K562 (cell line): ENCODE measurements around the gene SOX12. TPM values are rescaled to one million over a fixed set of nuclear protein-coding genes. Genes with fewer than 3 reads are reported as not detected.

Experiments used
- ADNP ChIP-seq: fragments of 200-800 bp; sonication (Bioruptor generic); IDR thresholded peaks from 2 replicates; pipeline ENCODE4 v1.6.1; 2016; ENCODE audit warnings: missing genetic modification characterization, missing compliant biosample characterization
- ARID1B ChIP-seq: fragments of 450-650 bp; IDR thresholded peaks from 2 replicates; pipeline ENCODE4 v1.6.1; 2016; ENCODE audit warnings: antibody characterized with exemption, mild to moderate bottlenecking, inconsistent platforms
- ARID2 ChIP-seq: fragments of 450-650 bp; IDR thresholded peaks from 2 replicates; pipeline ENCODE4 v1.6.1; 2017; ENCODE audit warnings: antibody characterized with exemption, mild to moderate bottlenecking
- BRD4 ChIP-seq: fragments of 200-600 bp; sonication (generic); IDR thresholded peaks from 2 replicates; pipeline ENCODE4 v1.6.1; 2017; ENCODE audit warnings: inconsistent platforms
- CREB3 ChIP-seq: fragments of 450-650 bp; conservative IDR thresholded peaks from 2 replicates; pipeline ENCODE4 v1.6.1; 2016; ENCODE audit warnings: missing genetic modification characterization, low read depth, mild to moderate bottlenecking, missing compliant biosample characterization, moderate library complexity
- HOXB6 ChIP-seq: fragments of 250-450 bp; sonication (Bioruptor Pico); IDR thresholded peaks from 2 replicates; pipeline ENCODE4 v1.5.1; 2022; ENCODE audit warnings: mild to moderate bottlenecking, borderline replicate concordance
- KAT7 ChIP-seq: sonication (generic); formaldehyde crosslinking; IDR thresholded peaks from 2 replicates; pipeline ENCODE4 v1.8.0; 2022; ENCODE audit warnings: missing genetic modification reagents, mild to moderate bottlenecking, borderline replicate concordance
- MAFK ChIP-seq: IDR thresholded peaks from 2 replicates; pipeline ENCODE4 v1.6.1; 2011; ENCODE audit warnings: low read length, improper control_type of control experiment
- MLLT1 ChIP-seq, 2 experiments: fragments of 450-650 bp; IDR thresholded peaks; 2 replicates each; pipeline ENCODE4 v1.6.1; 2016
- RBFOX2 ChIP-seq: fragments of 200-400 bp; formaldehyde crosslinking; IDR thresholded peaks from 2 replicates; pipeline ENCODE4 v1.6.1; 2017; ENCODE audit warnings: low read depth, mild to moderate bottlenecking, low read length, moderate library complexity
- RBM14 ChIP-seq: fragments of 200-400 bp; formaldehyde crosslinking; IDR thresholded peaks from 2 replicates; pipeline ENCODE4 v1.6.1; 2018; ENCODE audit warnings: low read depth, mild to moderate bottlenecking, low read length, moderate library complexity, borderline replicate concordance; ENCODE audit not compliant: insufficient read depth
- TFAM ChIP-seq: fragments of 250-450 bp; sonication (Bioruptor Pico); conservative IDR thresholded peaks from 2 replicates; pipeline ENCODE4 v1.5.0; 2021; ENCODE audit warnings: mild to moderate bottlenecking, moderate library complexity
- UBTF ChIP-seq, 2 experiments: IDR thresholded peaks; 2 replicates each; pipeline ENCODE4 v1.6.1; 2012; ENCODE audit warnings: improper control_type of control experiment in 2 of 2, low read depth in 2 of 2, low read length in 2 of 2, borderline replicate concordance in 1 of 2
- ZBTB11 ChIP-seq, 3 experiments: fragments of 200-800 bp in 1 of 3; fragments of 250-450 bp in 1 of 3; fragments of 450-650 bp in 1 of 3; sonication (Bioruptor Pico) in 1 of 3; sonication (Bioruptor generic) in 1 of 3; formaldehyde crosslinking in 1 of 3; IDR thresholded peaks; 2 replicates each; pipeline versions ENCODE4 v1.6.1 to v1.8.0; 2016 to 2022; ENCODE audit warnings: mild to moderate bottlenecking in 2 of 3, missing genetic modification characterization in 2 of 3, missing compliant biosample characterization in 1 of 3, moderate library complexity in 1 of 3
- ZNF717 ChIP-seq: fragments of 250-450 bp; sonication (Bioruptor Pico); IDR thresholded peaks from 2 replicates; pipeline ENCODE4 v1.5.0; 2021
- ZNF740 ChIP-seq, 3 experiments: fragments of 200-800 bp in 1 of 3; sonication (Bioruptor generic) in 1 of 3; sonication (generic) in 1 of 3; formaldehyde crosslinking in 1 of 3; IDR thresholded peaks; 2 replicates each; pipeline versions ENCODE4 v1.6.1 to v1.8.0; 2016 to 2022; ENCODE audit warnings: mild to moderate bottlenecking in 2 of 3, missing compliant biosample characterization in 2 of 3, missing genetic modification characterization in 2 of 3, missing genetic modification reagents in 1 of 3
- polyA plus RNA-seq, 8 experiments: library from polyadenylated mRNA; depleted of rRNA in 4 of 8; stranded (reverse) in 5 of 8; unstranded in 3 of 8; fragments of >200 nt; fragmentation: Nextera tagmentation in 2 of 8; fragmentation: Illumina TruSeq in 1 of 8; extraction: Ambion mirVana in 2 of 8; extraction: Trizol in 1 of 8; gene quantifications; 2 replicates each; pipeline versions ENCODE4 v1.2.1 to v1.2.3, GENCODE V29; 2011 to 2014; ENCODE audit warnings: inconsistent platforms in 1 of 8, missing spikeins in 1 of 8
- total RNA-seq, 7 experiments: library from RNA; depleted of rRNA in 6 of 7; stranded (reverse); fragments of >200 nt in 6 of 7; fragmentation: Illumina TruSeq in 2 of 7; extraction: Trizol in 2 of 7; gene quantifications; 2 replicates each; pipeline versions ENCODE4 v1.2.1 to v1.2.3, GENCODE V29; 2011 to 2021; ENCODE audit warnings: low replicate concordance in 1 of 7

SOX12 gene
- total and polyA plus RNA-seq, 9 of the 15 experiments (the other 6 are each of a cell fraction or from before 2014, with no cell fraction given) = 0.42 to 26.3 (median 2.6) TPM

- TF ChIP-seq ZBTB11 (CRISPR knock-in tag; IDR thresholded peaks at IDR 0.05) (no peak), MLLT1 (IDR thresholded peaks at IDR 0.05) (0 out of 4 replicates have a peak, but pooled peaks of 1 of the 2 experiments have one; percentile 40), CREB3 (tag) (peak; percentile 42; the same call in 1 of the 2 replicates), ARID2 (no peak), ZNF717 (CRISPR knock-in tag) (no peak), ZNF740 (CRISPR knock-in tag; IDR thresholded peaks at IDR 0.05) (no peak), ZNF740 (tag; IDR thresholded peaks at IDR 0.05) (no peak), BRD4 (no peak), MAFK (peak; percentile 71; the same call in 1 of the 2 replicates), ADNP (tag) (no peak), UBTF (IDR thresholded peaks at IDR 0.05; ENCODE audit: borderline replicate concordance in 1 of 2, low read depth in 2 of 2, low read length in 2 of 2) (no peak), HOXB6 (CRISPR knock-in tag) (no peak), RBM14 (no peak), TFAM (CRISPR knock-in tag) (no peak), KAT7 (no peak), RBFOX2 (peak; percentile 71), ARID1B (peak; percentile 16; the same call in 1 of the 2 replicates)
Measured at GRCh38 chr20:370977-371754, 45.8 kb downstream of the SOX12 start (continued).
